Spleen (tissue), 7 donors: ENCODE results near the gene XYLT1.

ENCODE experiments used
- POLR2A ChIP-seq, 3 donors: fragments of 450-650 bp; IDR thresholded peaks; one replicate each; pipeline ENCODE4 v1.5.1; 2017; ENCODE audit warnings: antibody characterized with exemption in 3 of 3, mild to moderate bottlenecking in 1 of 3
- TF ChIP-seq, protein P1 (sequence below), 11 experiments: fragments of 200-600 bp in 7 of 11; fragments of 450-650 bp in 4 of 11; sonication (generic) in 4 of 11; IDR thresholded peaks in 8 of 11; conservative IDR thresholded peaks in 3 of 11; 1 replicate in 7 of 11; 2 replicates in 4 of 11; pipeline versions ENCODE4 v1.4.0 to v1.8.0; 2016 to 2021; ENCODE audit warnings: antibody characterized with exemption in 11 of 11, inconsistent platforms in 4 of 11, mild to moderate bottlenecking in 1 of 11
- donor health status: DM: no; HTN: no; CAD: no; lungs with moderate emphysema.
- donor health status: DM: no; HTN: no; CAD: no.
- donor health status: DM: no; HTN: no; CAD: no.

DNA sequence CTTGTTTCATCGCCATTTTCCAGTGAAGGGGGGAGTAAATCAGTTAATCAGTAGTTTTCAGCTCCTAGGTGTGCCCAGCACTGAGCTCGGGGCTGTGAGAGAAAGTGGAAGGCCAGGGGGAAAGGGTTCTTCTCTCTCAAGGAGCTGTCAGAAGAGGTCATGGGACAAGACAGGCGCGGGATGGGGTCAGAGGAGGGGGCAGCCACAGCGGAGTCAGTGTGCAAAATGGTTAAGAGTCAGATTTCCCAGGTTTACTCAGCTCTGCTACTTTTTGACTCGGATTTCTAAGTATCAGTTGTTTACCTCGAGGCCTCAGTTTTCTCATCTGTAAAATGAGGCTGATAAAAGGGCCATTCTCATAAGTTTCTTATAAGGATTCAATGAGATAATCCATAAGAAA, 4.3 kb upstream of the XYLT1 start:
- TF ChIP-seq, protein P1, sequence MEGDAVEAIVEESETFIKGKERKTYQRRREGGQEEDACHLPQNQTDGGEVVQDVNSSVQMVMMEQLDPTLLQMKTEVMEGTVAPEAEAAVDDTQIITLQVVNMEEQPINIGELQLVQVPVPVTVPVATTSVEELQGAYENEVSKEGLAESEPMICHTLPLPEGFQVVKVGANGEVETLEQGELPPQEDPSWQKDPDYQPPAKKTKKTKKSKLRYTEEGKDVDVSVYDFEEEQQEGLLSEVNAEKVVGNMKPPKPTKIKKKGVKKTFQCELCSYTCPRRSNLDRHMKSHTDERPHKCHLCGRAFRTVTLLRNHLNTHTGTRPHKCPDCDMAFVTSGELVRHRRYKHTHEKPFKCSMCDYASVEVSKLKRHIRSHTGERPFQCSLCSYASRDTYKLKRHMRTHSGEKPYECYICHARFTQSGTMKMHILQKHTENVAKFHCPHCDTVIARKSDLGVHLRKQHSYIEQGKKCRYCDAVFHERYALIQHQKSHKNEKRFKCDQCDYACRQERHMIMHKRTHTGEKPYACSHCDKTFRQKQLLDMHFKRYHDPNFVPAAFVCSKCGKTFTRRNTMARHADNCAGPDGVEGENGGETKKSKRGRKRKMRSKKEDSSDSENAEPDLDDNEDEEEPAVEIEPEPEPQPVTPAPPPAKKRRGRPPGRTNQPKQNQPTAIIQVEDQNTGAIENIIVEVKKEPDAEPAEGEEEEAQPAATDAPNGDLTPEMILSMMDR (IDR thresholded peaks at IDR 0.05 in 8 of 11, conservative IDR thresholded peaks at IDR 0.05 in 3 of 11) = no peak
- TF ChIP-seq POLR2A (IDR thresholded peaks at IDR 0.05) = no peak
